Measurements from ENCODE around the gene VRK2. TPM values are rescaled to one million over a fixed set of nuclear protein-coding genes. Genes with fewer than 3 reads are reported as not detected.
"Not testable (repeated sequence)": the region's sequence is repeated elsewhere in the genome, so short reads cannot be mapped to it uniquely, and the experiment has no call there.

The VRK2 gene
- total RNA-seq, 1 donor from 2014 or later: 18.5 TPM

DNA sequence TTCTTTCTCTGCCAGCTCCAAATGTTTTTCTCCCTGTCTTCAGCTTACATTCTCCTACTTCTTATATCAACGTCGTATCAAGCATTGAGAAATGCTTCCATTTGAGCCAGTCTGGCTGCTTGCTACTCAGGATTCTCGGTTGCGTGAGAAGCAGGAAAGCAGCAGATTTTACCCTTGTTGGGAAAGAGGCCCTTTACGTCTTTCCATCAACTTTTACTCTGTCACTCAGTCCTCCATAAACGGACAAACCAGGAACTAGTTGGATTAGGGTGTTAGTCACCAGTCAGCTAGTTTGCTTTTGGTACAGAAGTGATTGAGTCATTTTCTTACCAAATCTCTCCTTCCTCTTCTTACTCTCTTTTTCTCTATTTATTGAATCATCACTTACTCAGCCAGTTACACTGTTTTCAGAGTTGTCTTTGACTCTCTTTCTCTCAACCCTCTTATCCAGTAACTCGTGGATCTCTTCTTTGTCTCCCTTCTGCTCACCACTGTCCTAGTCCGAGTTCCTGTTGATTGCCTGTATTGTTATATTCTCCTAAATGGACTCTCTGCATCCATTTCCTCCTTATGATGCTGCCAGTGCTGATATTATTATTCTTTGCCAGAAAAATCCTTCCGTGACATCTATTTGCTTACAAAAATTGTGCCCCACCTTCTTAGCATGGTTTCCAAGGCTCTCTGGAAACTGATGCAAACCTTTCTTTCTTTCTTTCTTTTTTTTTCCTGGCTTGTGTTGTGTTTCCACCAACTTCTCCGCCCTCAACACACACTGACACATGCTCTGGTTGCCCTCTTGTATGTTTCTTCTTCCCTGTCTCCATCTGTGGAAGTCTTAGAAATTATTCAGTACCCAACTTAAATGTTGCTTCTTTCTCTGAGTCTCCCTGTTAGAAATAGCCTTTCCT, 61.5 kb downstream of the VRK2 start:
- no peak for DNase-seq (ENCODE audit: low spot score)

GRCh38 chr2:58109481-58109880, 62.9 kb downstream of the VRK2 start:
- DNase-seq (ENCODE audit: low spot score): no peak

GRCh38 chr2:58110765-58111164, 64.2 kb downstream of the VRK2 start:
- no peak for DNase-seq (ENCODE audit: low spot score)

GRCh38 chr2:58113563-58113962, 67.0 kb downstream of the VRK2 start:
- DNase-seq (ENCODE audit: low spot score): not testable (repeated sequence)

DNA sequence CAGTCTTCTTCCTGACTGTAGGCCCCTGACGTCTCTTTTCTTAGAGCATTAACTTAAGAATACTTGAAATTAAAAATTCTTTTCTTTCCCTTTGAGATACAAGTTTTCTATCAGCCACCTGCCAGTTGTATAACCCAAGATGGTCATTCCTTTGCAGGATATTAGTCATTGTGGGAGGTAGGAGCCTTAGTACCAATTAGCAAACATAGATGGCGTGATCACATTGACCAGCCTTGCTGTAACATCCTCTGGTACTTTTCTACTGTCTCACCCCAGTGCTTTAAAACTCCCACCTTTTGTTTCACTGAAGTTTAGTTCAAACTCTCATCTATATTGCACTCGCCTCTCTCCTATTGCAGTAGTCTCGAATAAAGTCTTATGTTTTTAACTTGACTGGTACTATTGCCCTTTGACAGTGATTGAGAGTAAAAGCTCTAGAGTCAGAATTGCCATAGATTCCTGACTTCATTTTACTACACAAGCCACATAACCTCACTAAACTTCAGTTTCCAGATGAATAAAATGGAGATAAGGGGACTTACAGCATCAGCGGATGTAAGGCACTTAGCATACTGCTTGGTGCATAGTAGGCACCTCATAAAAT, 74.1 kb downstream of the VRK2 start:
- no peak for DNase-seq (ENCODE audit: low spot score)

DNA sequence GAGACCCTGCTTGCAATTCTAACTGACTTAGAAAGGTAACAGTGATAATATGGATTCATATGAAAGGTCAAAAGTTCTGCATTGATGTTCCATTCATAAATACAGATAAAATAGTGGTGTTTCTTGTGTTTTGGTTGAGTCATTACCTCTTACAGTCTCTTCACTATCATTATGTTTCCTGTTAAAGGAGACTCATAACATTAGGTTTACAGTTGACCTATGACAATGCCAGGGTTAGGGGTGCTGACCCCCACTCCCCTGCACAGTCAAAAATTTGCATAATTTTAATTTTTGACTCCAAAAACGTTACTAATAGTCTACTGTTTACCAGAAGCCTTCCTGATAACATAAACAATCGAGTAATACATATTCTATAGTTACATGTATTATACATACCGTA, 75.4 kb downstream of the VRK2 start:
- no peak for DNase-seq (ENCODE audit: low spot score)

- no peak for DNase-seq (ENCODE audit: low spot score)
Observed at GRCh38 chr2:58122540-58122939, 75.9 kb downstream of the VRK2 start.

GRCh38 chr2:58127111-58127510, 80.5 kb downstream of the VRK2 start:
- DNase-seq (ENCODE audit: low spot score): no peak

GRCh38 chr2:58130238-58130637, 83.6 kb downstream of the VRK2 start:
- no peak for DNase-seq (ENCODE audit: low spot score)

DNA sequence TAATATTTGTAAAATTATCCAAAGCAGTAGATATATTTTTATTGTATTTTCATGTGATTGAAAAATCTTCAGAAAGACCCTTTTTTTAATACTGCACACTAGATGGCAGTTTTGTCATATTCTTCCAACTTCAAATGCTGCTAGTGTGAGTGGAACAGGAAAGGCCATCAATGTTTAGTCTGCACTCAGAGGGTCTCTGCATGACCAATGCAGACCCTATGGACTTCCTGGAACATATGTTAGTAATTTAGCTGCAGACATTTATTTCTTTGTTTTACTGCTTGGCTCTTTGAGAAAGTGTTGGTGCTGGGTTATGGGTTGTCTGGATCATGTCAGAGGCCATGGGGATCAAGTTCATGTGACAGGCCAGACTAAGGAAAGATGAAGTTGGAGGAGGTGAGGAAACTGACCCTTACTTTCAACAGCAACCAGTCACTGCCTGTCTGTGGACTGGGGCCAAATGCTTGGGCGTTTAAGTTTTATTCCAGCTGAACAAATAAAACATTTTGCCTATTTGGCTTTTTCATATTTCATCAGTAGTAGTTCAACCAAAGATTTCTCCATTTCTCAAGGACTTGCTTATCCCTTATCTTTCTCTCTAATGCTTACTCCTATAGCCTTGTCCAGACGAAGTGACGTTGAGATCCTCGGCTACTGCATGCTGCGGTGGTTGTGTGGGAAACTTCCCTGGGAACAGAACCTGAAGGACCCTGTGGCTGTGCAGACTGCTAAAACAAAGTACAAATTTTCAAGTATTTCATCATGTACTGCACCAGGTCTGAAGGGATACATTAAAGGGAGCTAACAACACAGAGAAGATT, 84.8 kb downstream of the VRK2 start:
- peak; percentile 92 for DNase-seq (ENCODE audit: low spot score)

GRCh38 chr2:58133395-58133794, 86.8 kb downstream of the VRK2 start:
- DNase-seq (ENCODE audit: low spot score): no peak

DNA sequence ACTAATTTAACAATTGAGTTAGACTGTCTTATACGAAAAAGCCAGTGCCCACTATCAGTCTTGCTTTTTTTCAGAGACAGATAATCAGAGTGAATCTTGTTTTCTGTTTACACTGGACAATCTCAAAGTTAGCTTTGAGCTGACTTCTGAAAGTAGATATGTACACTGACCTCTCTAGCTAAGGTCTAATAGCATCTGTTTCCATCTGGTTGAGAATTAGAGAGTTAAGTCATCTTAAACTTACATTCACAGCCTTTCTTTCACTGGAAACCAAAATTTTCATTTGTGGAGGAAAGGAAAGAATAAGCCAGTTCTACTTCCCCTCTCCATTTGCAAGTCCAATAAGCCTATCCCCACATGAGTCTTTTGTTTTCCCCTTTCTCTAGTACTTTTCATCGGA, 89.3 kb downstream of the VRK2 start:
- no peak for DNase-seq (ENCODE audit: low spot score)

DNA sequence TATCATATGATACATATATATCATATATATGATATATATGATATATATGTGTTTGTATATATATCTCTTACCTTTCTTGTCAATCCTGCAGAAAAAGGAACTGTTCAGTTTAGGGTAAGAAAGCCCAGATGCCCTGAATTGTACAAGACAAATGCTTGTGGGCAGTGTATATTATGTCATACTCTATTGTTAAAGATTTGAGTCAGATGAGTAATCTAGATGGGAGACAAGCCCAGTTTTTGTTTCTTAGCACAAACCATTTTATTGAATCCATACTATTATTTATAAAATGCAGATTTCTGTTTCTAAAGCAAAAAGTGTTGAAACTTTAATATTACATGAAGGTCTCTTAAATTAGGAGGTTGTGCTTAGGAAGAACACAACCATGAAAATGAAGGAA, 90.6 kb downstream of the VRK2 start:
- no peak for DNase-seq (ENCODE audit: low spot score)

DNA sequence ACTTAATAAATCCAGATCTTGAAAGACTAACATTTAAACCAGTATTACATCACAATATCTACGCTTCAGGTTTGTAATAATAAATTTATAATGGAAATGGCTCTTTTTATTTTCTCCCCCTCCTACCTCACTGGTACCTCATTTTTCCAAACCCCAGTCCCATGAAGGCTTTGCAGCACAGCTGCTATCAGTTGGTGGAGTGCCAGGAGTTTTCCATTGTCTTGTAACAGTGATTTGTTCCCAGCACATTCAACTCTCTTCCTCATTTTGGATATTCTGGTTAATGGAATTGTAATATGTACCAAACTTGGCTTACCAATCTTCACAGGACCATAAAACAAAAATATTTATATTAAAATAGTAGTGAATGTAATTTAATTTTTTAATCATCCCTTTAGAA, 91.2 kb downstream of the VRK2 start:
- no peak for DNase-seq (ENCODE audit: low spot score)

DNA sequence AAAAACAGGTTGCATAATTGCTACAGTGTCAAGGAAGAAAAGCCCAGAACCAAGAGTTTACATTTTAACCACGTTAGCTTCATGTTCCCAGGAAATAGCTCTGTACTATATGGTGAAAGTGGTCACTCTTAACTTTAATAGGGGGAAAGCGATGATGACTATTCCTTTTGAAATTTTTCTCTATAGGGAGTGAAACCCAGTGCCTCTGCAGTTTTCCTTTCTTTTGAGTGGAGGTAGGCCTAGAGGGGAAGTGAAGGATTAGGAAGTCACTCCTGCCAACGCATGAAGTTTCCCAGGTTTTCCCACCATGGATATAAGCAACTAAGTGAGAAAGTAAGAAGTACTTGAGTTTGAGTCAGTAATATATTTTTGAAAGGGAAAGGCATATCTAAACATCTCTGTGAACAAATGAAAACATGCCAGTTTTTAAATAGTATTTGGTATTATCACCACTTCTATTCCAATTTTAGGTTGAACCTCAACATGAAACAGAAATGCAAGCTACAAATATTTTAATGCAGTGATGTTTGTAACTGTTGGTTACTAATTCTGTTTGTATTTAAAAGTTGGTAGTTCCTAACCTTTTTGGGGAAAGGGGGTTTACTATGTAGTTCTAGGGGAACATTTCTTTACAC, 91.9 kb downstream of the VRK2 start:
- DNase-seq (ENCODE audit: low spot score): no peak

DNA sequence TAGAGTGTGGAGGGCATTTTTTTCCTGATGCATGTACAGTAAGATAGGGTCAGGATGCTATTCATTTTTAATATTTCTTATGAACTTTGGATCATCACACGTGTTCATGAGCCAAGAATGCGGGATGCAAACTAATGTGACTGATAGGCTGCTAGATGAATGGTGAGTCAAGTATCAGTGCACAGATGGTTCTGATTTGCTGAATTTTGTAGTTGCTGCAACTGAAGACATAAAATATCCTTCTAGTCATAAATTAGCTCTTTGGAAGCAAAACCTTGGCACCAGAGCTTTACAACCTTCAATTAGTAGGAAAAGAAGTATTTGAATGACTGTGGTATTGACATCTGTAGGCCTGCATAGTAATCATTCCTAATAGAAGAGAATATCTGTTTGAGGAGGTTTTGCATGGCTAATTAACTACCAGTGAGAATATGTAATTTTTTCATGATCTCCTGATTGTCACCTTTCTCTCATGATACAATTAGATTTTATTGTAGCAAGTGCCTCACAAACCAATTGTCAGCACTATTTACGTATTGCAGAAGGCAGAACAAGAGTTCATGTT, 94.0 kb downstream of the VRK2 start:
- peak; percentile 10 for DNase-seq (ENCODE audit: low spot score)

DNA sequence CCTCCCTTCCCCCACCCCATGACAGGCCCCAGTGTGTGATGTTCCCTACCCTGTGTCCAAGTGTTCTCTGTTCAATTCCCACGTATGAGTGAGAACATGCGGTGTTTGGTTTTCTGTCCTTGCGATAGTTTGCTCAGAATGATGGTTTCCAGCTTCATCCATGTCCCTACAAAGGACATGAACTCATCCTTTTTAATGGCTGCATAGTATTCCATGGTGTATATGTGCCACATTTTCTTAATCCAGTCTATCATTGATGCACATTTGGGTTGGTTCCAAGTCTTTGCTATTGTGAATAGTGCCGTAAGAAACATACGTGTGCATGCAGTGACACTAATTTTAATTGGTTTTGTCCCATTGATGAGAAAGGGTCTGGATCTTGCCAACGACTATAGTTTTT, 99.2 kb downstream of the VRK2 start:
- DNase-seq (ENCODE audit: low spot score): not testable (repeated sequence)

GRCh38 chr2:58146707-58147106, 100.1 kb downstream of the VRK2 start:
- DNase-seq (ENCODE audit: low spot score): no peak

GRCh38 chr2:58155160-58155778, 108.7 kb downstream of the VRK2 start:
- no peak for DNase-seq (ENCODE audit: low spot score)

DNA sequence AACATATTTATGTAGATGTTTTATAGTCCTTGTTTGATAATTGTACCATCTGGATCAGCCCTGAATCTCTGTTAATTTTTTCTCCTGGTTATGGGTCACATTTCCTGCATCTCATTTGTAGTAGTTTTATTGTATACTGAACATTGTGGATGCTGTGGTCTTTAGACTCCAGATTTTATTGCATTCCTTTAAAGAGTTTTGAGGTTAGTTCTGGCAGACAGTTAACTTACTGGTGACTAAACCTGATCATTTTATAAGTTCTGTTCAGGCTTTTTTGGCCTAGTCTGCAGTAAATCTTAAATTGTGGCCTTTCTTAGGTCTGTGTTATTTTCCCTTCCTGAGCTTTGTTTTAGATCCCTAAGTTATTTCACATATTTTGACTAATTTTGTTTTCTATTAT, 110.2 kb downstream of the VRK2 start:
- no peak for DNase-seq (ENCODE audit: low spot score)

GRCh38 chr2:58157754-58158153, 111.1 kb downstream of the VRK2 start:
- no peak for DNase-seq (ENCODE audit: low spot score)

Data from umbilical cord (tissue), 2 donors.